NCI-H82 treated with DMSO at 0.1 percent for 48 hours (cell line): ENCODE results near the gene MUSK.

Experiments
- DNase-seq: peaks from one replicate; lab custom pipeline; 2025; ENCODE audit not compliant: unreplicated experiment; lab: John Stamatoyannopoulos, UW

The MUSK gene

GRCh38 chr9:110850401-110851135 is 182.0 kb downstream of the MUSK start:
- DNase-seq = no peak
